Nephron (organoid): ENCODE measurements around the gene SPTBN1.

Source experiments
- H3K27ac Mint-ChIP-seq, 3 experiments: 2 replicates each; pipeline ENCODE4 v1.8.0; 2020; ENCODE audit warnings: mixed read lengths in 3 of 3, mild to moderate bottlenecking in 2 of 3, moderate library complexity in 1 of 3
- H3K27me3 Mint-ChIP-seq: 2 replicates; pipeline ENCODE4 v1.8.0; 2021; ENCODE audit warnings: low read depth, mild to moderate bottlenecking, moderate library complexity, mixed read lengths
- H3K36me3 Mint-ChIP-seq: 2 replicates; pipeline ENCODE4 v1.8.0; 2020; ENCODE audit warnings: low read depth, mixed read lengths
- H3K4me1 Mint-ChIP-seq: 2 replicates; pipeline ENCODE4 v1.8.0; 2020; ENCODE audit warnings: mixed read lengths
- H3K4me3 Mint-ChIP-seq, 3 experiments: 2 replicates each; pipeline ENCODE4 v1.8.0; 2020; ENCODE audit warnings: mild to moderate bottlenecking in 3 of 3, mixed read lengths in 3 of 3, moderate library complexity in 2 of 3
- H3K9me3 Mint-ChIP-seq: 2 replicates; pipeline ENCODE4 v1.8.0; 2020; ENCODE audit warnings: mixed read lengths
- CTCF ChIP-seq, 3 experiments: fragments of 200-600 bp; sonication (generic); IDR thresholded peaks; one replicate each; pipeline ENCODE4 v1.5.0; 2021; ENCODE audit warnings: antibody characterized with exemption in 3 of 3; ENCODE audit not compliant: unreplicated experiment in 3 of 3

The SPTBN1 gene

GRCh38 chr2:54667726-54668650 lies 211.9 kb downstream of the SPTBN1 start:
- TF ChIP-seq CTCF (IDR thresholded peaks at IDR 0.05; ENCODE audit: unreplicated experiment in 3 of 3), result no peak
- H3K36me3 Mint-ChIP-seq, result peaks cover 95% of the 10 kb centered on the region
- H3K9me3 Mint-ChIP-seq, result no peaks in the 10 kb centered on the region
- peak overlapping the region in 2 of 3 experiments; percentile 92 to 97 for H3K27ac Mint-ChIP-seq
- H3K4me1 Mint-ChIP-seq, result peaks cover 43% of the 10 kb centered on the region
- H3K27me3 Mint-ChIP-seq, result no peaks in the 10 kb centered on the region
- H3K4me3 Mint-ChIP-seq, result no peak overlapping the region

- peaks cover 49% of the 10 kb centered on the region for H3K4me1 Mint-ChIP-seq
- H3K27me3 Mint-ChIP-seq, result no peaks in the 10 kb centered on the region
- peaks cover 91% of the 10 kb centered on the region for H3K36me3 Mint-ChIP-seq
- no peak for TF ChIP-seq CTCF (IDR thresholded peaks at IDR 0.05; ENCODE audit: unreplicated experiment in 3 of 3)
- H3K27ac Mint-ChIP-seq, result no peak overlapping the region
- no peak overlapping the region for H3K4me3 Mint-ChIP-seq
- H3K9me3 Mint-ChIP-seq, result no peaks in the 10 kb centered on the region
Measured at GRCh38 chr2:54668711-54669110, 212.6 kb downstream of the SPTBN1 start.

- Mint-ChIP-seq H3K9me3 (no peaks in the 10 kb centered on the region), H3K4me3 (no peak overlapping the region), H3K4me1 (peaks cover 38% of the 10 kb centered on the region), H3K36me3 (peaks cover 83% of the 10 kb centered on the region), H3K27me3 (no peaks in the 10 kb centered on the region), H3K27ac (peak overlapping the region; percentile 24 to 60 (median 55))
- TF ChIP-seq CTCF (IDR thresholded peaks at IDR 0.05; ENCODE audit: unreplicated experiment in 3 of 3), result no peak
Measured at GRCh38 chr2:54669677-54670484, 213.8 kb downstream of the SPTBN1 start.

GRCh38 chr2:54670485-54671009 lies 214.4 kb downstream of the SPTBN1 start:
- H3K4me1 Mint-ChIP-seq, result peaks cover 32% of the 10 kb centered on the region
- no peak overlapping the region for H3K4me3 Mint-ChIP-seq
- TF ChIP-seq CTCF (IDR thresholded peaks at IDR 0.05; ENCODE audit: unreplicated experiment in 3 of 3), result no peak
- H3K27ac Mint-ChIP-seq, result peak overlapping the region; percentile 22 to 55 (median 25)
- H3K9me3 Mint-ChIP-seq, result no peaks in the 10 kb centered on the region
- H3K36me3 Mint-ChIP-seq, result peaks cover 76% of the 10 kb centered on the region
- no peaks in the 10 kb centered on the region for H3K27me3 Mint-ChIP-seq

- H3K4me1 Mint-ChIP-seq, result peaks cover 27% of the 10 kb centered on the region
- peaks cover 71% of the 10 kb centered on the region for H3K36me3 Mint-ChIP-seq
- no peak overlapping the region for H3K4me3 Mint-ChIP-seq
- TF ChIP-seq CTCF (IDR thresholded peaks at IDR 0.05; ENCODE audit: unreplicated experiment in 3 of 3), result no peak
- H3K9me3 Mint-ChIP-seq, result no peaks in the 10 kb centered on the region
- no peaks in the 10 kb centered on the region for H3K27me3 Mint-ChIP-seq
- H3K27ac Mint-ChIP-seq, result no peak overlapping the region
Measured at GRCh38 chr2:54671010-54671409, 214.9 kb downstream of the SPTBN1 start.
